Measurements from ENCODE around the gene ARHGEF11. TPM values are rescaled to one million over a fixed set of nuclear protein-coding genes. Genes with fewer than 3 reads are reported as not detected.

Gene ARHGEF11
- total RNA-seq, 1 experiment from 2014 or later: 31.5 TPM

DNA sequence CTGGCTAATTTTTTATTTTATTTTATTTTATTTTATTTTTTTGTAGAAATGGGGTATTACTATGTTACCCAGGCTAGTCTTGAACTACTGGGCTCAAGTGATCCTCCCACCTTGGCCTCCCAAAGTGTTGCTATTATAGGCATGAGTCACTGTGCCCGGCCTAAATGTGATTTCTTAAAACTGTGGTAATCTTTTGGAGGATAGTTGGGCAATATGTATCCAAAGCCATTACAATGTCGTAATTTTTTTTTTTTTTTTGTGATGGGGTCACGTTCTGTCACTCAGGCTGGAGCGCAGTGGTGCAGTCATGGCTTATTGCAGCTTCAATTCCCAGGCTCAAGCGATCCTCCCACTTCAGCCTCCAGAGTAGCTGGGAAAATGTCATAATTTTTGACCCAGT is 39.9 kb upstream of the ARHGEF11 start:
- peak in 1 of 2 experiments; percentile 82 for DNase-seq
- intact Hi-C loops (cut with micrococcal nuclease; ENCODE audit: unreplicated experiment): no loop called here
- no peaks in the 10 kb centered on the region; the same call in 1 of the 2 replicates for H3F3A ChIP-seq (ENCODE audit: insufficient read depth, low read depth)

DNA sequence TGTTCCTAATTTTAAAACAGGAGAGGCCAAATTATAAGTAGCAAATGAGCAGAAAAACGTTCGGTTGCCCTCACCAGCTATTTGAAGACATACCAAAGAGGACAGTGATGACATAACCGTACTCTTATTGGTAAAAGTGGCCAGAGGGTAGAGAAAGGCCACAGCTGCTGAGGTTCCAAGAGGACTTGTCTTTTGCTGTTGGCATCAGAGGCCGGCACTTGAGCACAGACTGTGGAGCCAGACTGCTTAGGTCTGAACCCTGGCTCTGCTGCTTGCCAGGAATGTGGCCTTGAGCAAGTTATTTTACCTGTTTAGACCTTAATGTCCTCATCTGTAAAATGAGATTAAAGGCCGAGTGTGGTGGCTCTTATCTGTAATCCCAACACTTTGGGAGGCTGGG is 39.2 kb upstream of the ARHGEF11 start:
- no TSS peak for BruUV-seq (replicated peaks)
- H3K27ac ChIP-seq: no peak overlapping the region
- no peaks in the 10 kb centered on the region for H3K9me3 ChIP-seq (ENCODE audit: insufficient read depth, low read depth)
- H3K36me3 ChIP-seq (ENCODE audit: low read depth): no peaks in the 10 kb centered on the region
- H2AFZ ChIP-seq: no peak overlapping the region
- ChIA-PET POLR2A (ENCODE audit: unreplicated experiment) (no interaction called here), CTCF (interaction anchor here (0.6 kb wide), 1 partner anchor 102 kb away, joined by 3 read pairs; no protein-coding TSS in a partner anchor)
- H3F3A ChIP-seq (ENCODE audit: insufficient read depth, low read depth): no peaks in the 10 kb centered on the region; the same call in 1 of the 2 replicates
- DNase-seq: no peak
- H3K79me2 ChIP-seq (ENCODE audit: low read depth): no peaks in the 10 kb centered on the region
- no peak overlapping the region for H3K4me2 ChIP-seq
- intact Hi-C loops (cut with micrococcal nuclease; ENCODE audit: unreplicated experiment): no loop called here
- H3K27me3 ChIP-seq (ENCODE audit: insufficient read depth, low read depth): no peaks in the 10 kb centered on the region
- no peaks in the 10 kb centered on the region for H4K20me1 ChIP-seq (ENCODE audit: insufficient read depth)
- no peak overlapping the region for H3K4me3 ChIP-seq
- H3K9me2 ChIP-seq (ENCODE audit: insufficient read depth): no peaks in the 10 kb centered on the region
- peaks cover 21% of the 10 kb centered on the region for H3K4me1 ChIP-seq (replicated peaks; ENCODE audit: insufficient read depth)
- no peak for TF ChIP-seq EZH2 (IDR thresholded peaks at IDR 0.05; ENCODE audit: low read depth)
- TF ChIP-seq, protein P1, sequence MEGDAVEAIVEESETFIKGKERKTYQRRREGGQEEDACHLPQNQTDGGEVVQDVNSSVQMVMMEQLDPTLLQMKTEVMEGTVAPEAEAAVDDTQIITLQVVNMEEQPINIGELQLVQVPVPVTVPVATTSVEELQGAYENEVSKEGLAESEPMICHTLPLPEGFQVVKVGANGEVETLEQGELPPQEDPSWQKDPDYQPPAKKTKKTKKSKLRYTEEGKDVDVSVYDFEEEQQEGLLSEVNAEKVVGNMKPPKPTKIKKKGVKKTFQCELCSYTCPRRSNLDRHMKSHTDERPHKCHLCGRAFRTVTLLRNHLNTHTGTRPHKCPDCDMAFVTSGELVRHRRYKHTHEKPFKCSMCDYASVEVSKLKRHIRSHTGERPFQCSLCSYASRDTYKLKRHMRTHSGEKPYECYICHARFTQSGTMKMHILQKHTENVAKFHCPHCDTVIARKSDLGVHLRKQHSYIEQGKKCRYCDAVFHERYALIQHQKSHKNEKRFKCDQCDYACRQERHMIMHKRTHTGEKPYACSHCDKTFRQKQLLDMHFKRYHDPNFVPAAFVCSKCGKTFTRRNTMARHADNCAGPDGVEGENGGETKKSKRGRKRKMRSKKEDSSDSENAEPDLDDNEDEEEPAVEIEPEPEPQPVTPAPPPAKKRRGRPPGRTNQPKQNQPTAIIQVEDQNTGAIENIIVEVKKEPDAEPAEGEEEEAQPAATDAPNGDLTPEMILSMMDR (conservative IDR thresholded peaks at IDR 0.05): no peak

More for the DNA sequence above, 39.9 kb upstream of the ARHGEF11 start:
- no peaks in the 10 kb centered on the region for H3K9me2 ChIP-seq (ENCODE audit: insufficient read depth)
- H3K4me3 ChIP-seq: no peak overlapping the region
- no TSS peak for BruUV-seq (replicated peaks)
- POLR2A ChIA-PET (ENCODE audit: unreplicated experiment): no interaction called here
- H3K79me2 ChIP-seq (ENCODE audit: low read depth): no peaks in the 10 kb centered on the region
- no peak overlapping the region; the same call in 1 of the 2 replicates for H3K4me2 ChIP-seq
- H2AFZ ChIP-seq: no peak overlapping the region
- H3K4me1 ChIP-seq (replicated peaks; ENCODE audit: insufficient read depth): peaks cover 21% of the 10 kb centered on the region
- CTCF ChIA-PET: no interaction called here
- no peaks in the 10 kb centered on the region for H3K9me3 ChIP-seq (ENCODE audit: insufficient read depth, low read depth)
- H3K36me3 ChIP-seq (ENCODE audit: low read depth): no peaks in the 10 kb centered on the region
- H3K27ac ChIP-seq: peak overlapping the region; percentile 45
- H4K20me1 ChIP-seq (ENCODE audit: insufficient read depth): no peaks in the 10 kb centered on the region
- H3K27me3 ChIP-seq (ENCODE audit: insufficient read depth, low read depth): no peaks in the 10 kb centered on the region
- no peak for TF ChIP-seq EZH2 (IDR thresholded peaks at IDR 0.05; ENCODE audit: low read depth)
- TF ChIP-seq, protein P1 (conservative IDR thresholded peaks at IDR 0.05): no peak

DNA sequence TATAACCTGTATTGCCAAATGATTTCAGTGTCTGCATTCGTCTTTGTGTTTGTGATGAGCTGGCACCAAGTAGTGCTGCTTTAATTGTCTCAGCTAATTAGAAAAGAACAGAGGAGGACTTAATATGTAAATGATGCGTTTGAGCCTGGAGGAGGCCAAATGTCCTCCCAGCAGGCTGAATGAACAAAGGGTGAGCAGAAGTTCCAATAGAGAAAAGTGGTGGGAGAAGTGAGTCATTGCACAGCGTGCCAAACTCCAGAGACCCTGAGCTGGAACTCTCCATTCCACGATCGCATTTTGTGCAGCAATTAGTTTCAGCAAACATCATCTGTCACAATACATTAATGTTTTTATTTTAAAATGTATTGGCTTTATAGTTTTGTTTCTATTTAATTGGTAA is 36.2 kb upstream of the ARHGEF11 start:
- Histone ChIP-seq H3K4me2 (no peak overlapping the region), H2AFZ (no peak overlapping the region), H3K27me3 (ENCODE audit: insufficient read depth, low read depth) (0 out of 2 replicates have a peak, but pooled peaks cover under 1% of the 10 kb centered on the region), H4K20me1 (ENCODE audit: insufficient read depth) (no peaks in the 10 kb centered on the region), H3K27ac (no peak overlapping the region), H3K4me3 (no peak overlapping the region), H3K4me1 (replicated peaks; ENCODE audit: insufficient read depth) (peaks cover 13% of the 10 kb centered on the region), H3K36me3 (ENCODE audit: low read depth) (no peaks in the 10 kb centered on the region), H3K9me2 (ENCODE audit: insufficient read depth) (peaks cover 2% of the 10 kb centered on the region; the same call in 1 of the 2 replicates), H3F3A (ENCODE audit: insufficient read depth, low read depth) (no peaks in the 10 kb centered on the region; the same call in 1 of the 2 replicates), H3K9me3 (ENCODE audit: insufficient read depth, low read depth) (no peaks in the 10 kb centered on the region), H3K79me2 (ENCODE audit: low read depth) (no peaks in the 10 kb centered on the region)
- POLR2A ChIA-PET (ENCODE audit: unreplicated experiment): no interaction called here
- TF ChIP-seq EZH2 (IDR thresholded peaks at IDR 0.05; ENCODE audit: low read depth): no peak
- TF ChIP-seq, protein P1 (conservative IDR thresholded peaks at IDR 0.05): no peak
- BruUV-seq (replicated peaks): no TSS peak
- no peak for DNase-seq
- intact Hi-C loops (cut with micrococcal nuclease; ENCODE audit: unreplicated experiment): no loop called here
- CTCF ChIA-PET: no interaction called here
